Amniotic epithelial cell (primary cell): ENCODE results near the gene ABHD13.
"Not testable (repeated sequence)": the region's sequence is repeated elsewhere in the genome, so short reads cannot be mapped to it uniquely, and the experiment has no call there.

Experiments used
- DNase-seq: peaks from one replicate; pipeline ENCODE4 v3.0.0-alpha.2; 2010; ENCODE audit warnings: low read depth

ABHD13 gene

GRCh38 chr13:108223687-108224503 is 5.7 kb downstream of the ABHD13 start:
- no peak for DNase-seq

GRCh38 chr13:108225440-108225839 is 7.2 kb downstream of the ABHD13 start:
- peak; percentile 48 for DNase-seq

- DNase-seq = no peak
These were observed 8.0 kb downstream of the ABHD13 start for GRCh38 chr13:108226184-108226583.

GRCh38 chr13:108227651-108228272 is 9.6 kb downstream of the ABHD13 start:
- peak; percentile 33 for DNase-seq

GRCh38 chr13:108230377-108230776 is 12.2 kb downstream of the ABHD13 start:
- no peak for DNase-seq

GRCh38 chr13:108249150-108249549 is 31.0 kb downstream of the ABHD13 start:
- no peak for DNase-seq

GRCh38 chr13:108257248-108257647 is 39.1 kb downstream of the ABHD13 start:
- no peak for DNase-seq

GRCh38 chr13:108263621-108264355 is 45.6 kb downstream of the ABHD13 start:
- DNase-seq = no peak

GRCh38 chr13:108266321-108266990 is 48.3 kb downstream of the ABHD13 start:
- DNase-seq = no peak

GRCh38 chr13:108267347-108267746 is 49.2 kb downstream of the ABHD13 start:
- no peak for DNase-seq

GRCh38 chr13:108267855-108268254 is 49.7 kb downstream of the ABHD13 start:
- DNase-seq = not testable (repeated sequence)

GRCh38 chr13:108268466-108269112 is 50.4 kb downstream of the ABHD13 start:
- no peak for DNase-seq

- DNase-seq = peak; percentile 69
These were observed 51.6 kb downstream of the ABHD13 start, which contains the start of gene TNFSF13B for GRCh38 chr13:108269601-108270328. TSS of gene TNFSF13B (plus strand) at chr13:108269718. CDS start at chr13:108269896, 178 bp downstream.

GRCh38 chr13:108270442-108270841 is 52.2 kb downstream of the ABHD13 start:
- peak; percentile 32 for DNase-seq

GRCh38 chr13:108272333-108272732 is 54.1 kb downstream of the ABHD13 start:
- DNase-seq = no peak

- no peak for DNase-seq
These were observed 55.4 kb downstream of the ABHD13 start for GRCh38 chr13:108273429-108274118.

- DNase-seq = no peak
These were observed 56.5 kb downstream of the ABHD13 start for GRCh38 chr13:108274718-108275117.

- DNase-seq = peak; percentile 20
These were observed 57.9 kb downstream of the ABHD13 start for GRCh38 chr13:108276060-108276459.

GRCh38 chr13:108278466-108278865 is 60.3 kb downstream of the ABHD13 start:
- DNase-seq = no peak

GRCh38 chr13:108281901-108282300 is 63.7 kb downstream of the ABHD13 start:
- DNase-seq = peak; percentile 90
